Neutrophil (primary cell): ENCODE data around the gene HOXC9.

Experiments used
- H3K27ac ChIP-seq: fragments of 200-600 bp; sonication (generic); 2 replicates; pipeline ENCODE4 v1.5.1; 2016; ENCODE audit warnings: mild to moderate bottlenecking, moderate library complexity
- H3K27me3 ChIP-seq: fragments of 200-600 bp; sonication (generic); 2 replicates; pipeline ENCODE4 v1.6.0; 2016; ENCODE audit warnings: mild to moderate bottlenecking
- H3K36me3 ChIP-seq: fragments of 200-600 bp; sonication (generic); 2 replicates; pipeline ENCODE4 v1.5.1; 2017
- H3K4me1 ChIP-seq, 2 experiments: fragments of 200-600 bp in 1 of 2; sonication (generic) in 1 of 2; 1 replicate in 1 of 2; 2 replicates in 1 of 2; pipeline versions ENCODE4 v1.5.1 to v1.6.1; 2013 to 2016; ENCODE audit warnings: low read depth in 1 of 2, low read length in 1 of 2, mild to moderate bottlenecking in 1 of 2, moderate library complexity in 1 of 2; ENCODE audit not compliant: control insufficient read depth in 1 of 2, insufficient read depth in 1 of 2
- H3K4me3 ChIP-seq, 2 experiments: fragments of 200-600 bp in 1 of 2; sonication (generic) in 1 of 2; 1 replicate in 1 of 2; 2 replicates in 1 of 2; pipeline ENCODE4 v1.5.1; 2013 to 2016; ENCODE audit warnings: low read depth in 1 of 2, low read length in 1 of 2, mild to moderate bottlenecking in 1 of 2, moderate library complexity in 1 of 2
- H3K9me3 ChIP-seq: fragments of 200-600 bp; sonication (generic); 2 replicates; pipeline ENCODE4 v1.5.1; 2016
- CTCF ChIP-seq: fragments of 200-600 bp; sonication (generic); IDR thresholded peaks from 2 replicates; pipeline ENCODE4 v1.5.1; 2016; ENCODE audit warnings: antibody characterized with exemption

The HOXC9 gene

GRCh38 chr12:54024581-54025305, 24.8 kb downstream of the HOXC9 start:
- Histone ChIP-seq H3K27me3 (peaks cover 100% of the 10 kb centered on the region), H3K36me3 (no peaks in the 10 kb centered on the region), H3K9me3 (no peaks in the 10 kb centered on the region), H3K27ac (no peak overlapping the region), H3K4me1 (no peaks in the 10 kb centered on the region), H3K4me3 (no peak overlapping the region)
- TF ChIP-seq CTCF = no peak

DNA sequence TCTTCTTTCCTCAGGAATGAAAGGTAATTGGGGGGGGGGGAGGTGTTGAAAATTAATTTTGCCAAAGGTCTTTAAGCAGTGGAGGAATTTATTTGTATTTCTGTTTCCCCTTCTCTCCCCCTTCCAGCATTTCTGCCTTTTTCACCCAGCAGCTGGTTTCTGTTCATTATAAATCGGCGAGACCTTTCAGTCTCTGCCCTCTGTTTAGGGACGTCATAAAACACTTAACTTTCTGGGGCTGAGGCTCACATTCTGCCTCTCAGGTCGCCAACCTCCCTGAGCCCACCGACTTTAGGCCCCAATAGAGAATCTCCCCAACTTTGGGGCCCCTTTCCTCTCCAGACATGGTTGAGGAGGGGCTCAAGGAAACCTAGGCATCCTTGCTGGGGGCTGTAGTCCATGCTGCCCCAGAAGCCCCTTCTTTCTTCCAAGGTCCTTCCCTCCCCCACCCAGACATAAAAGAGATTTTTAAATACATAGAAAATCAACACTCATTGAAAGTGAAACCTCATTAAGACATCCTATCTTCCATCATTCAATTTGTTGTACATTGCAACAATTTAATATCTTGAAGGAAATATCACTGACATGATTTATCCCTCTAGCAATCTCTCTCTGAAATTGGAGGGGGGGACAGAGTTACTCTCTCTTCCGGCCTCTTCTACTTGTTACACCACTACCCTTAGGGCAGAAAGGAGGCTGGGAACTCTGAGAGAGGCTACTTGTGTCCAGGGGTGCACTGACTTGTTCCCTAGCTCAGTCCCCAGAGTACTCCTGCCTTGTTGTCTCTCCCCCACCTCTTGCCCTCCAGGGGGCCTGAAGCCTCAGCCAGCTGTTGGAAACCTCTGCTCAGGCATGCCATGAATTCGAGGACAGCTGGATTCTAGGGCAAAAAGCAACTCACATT, 25.8 kb downstream of the HOXC9 start:
- peaks cover 100% of the 10 kb centered on the region for H3K27me3 ChIP-seq
- no peak overlapping the region for H3K27ac ChIP-seq
- no peaks in the 10 kb centered on the region for H3K4me1 ChIP-seq

DNA sequence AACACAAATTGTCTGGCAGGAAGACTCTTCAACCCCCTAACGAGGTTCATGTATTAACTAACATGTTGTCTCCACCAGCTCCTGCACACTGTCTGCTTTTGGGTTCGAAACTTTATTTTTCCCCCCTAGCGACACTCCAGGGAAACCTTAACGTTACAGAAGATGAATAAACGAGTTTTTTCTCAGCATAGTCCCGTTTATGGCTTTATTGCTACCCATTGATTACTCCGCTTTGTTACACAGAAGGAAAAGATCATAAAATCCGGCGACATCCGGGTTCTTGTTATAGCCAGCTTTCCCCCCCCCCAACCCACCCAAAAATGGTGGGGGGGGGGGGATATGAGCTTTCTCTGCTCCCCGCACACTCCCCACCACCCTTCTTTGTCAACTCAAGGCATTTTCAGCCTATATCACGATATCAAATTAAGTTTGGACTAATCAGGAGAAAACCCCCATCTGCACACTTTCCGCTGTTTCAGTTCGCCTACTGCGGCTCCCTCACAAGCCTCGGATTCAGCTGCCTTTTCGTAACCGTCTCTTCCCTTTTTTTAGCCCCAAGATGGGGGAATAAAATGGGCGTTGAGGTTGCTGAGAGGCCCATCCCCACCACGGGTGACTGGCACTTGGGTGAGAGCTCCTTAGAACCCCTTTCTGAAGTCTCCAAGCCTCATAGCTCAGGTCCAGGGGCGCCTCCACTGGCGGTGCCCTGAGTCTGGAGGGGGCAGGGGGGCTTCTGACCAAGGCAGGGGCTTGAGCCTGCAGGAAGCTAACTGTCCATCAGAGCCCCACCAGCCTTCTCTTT, 26.9 kb downstream of the HOXC9 start:
- TF ChIP-seq CTCF = no peak
- no peaks in the 10 kb centered on the region for H3K4me1 ChIP-seq
- H3K4me3 ChIP-seq = no peak overlapping the region
- no peaks in the 10 kb centered on the region for H3K9me3 ChIP-seq
- no peaks in the 10 kb centered on the region for H3K36me3 ChIP-seq
- peaks cover 100% of the 10 kb centered on the region for H3K27me3 ChIP-seq
- H3K27ac ChIP-seq = no peak overlapping the region

More for the DNA sequence above, 25.8 kb downstream of the HOXC9 start:
- TF ChIP-seq CTCF = no peak
- H3K4me3 ChIP-seq = no peak overlapping the region
- H3K36me3 ChIP-seq = no peaks in the 10 kb centered on the region
- H3K9me3 ChIP-seq = no peaks in the 10 kb centered on the region

DNA sequence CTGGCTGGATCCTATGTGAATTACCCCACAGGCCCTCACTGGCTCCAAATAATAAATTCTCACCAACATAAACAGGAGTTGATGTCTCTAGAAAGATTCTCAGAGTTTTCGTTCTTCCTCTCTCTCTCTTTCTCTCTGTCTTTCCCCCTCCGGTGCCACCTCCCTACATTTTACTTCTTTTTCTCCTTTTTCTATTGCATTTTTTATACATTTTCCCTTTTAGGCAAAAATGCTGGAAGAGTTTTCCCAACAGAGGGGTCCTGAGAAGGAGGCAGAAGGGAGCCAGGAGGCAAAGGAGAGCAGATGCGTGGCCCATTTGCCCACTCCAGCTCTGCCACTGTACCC, 27.5 kb downstream of the HOXC9 start:
- Histone ChIP-seq H3K4me1 (no peaks in the 10 kb centered on the region), H3K36me3 (no peaks in the 10 kb centered on the region), H3K4me3 (no peak overlapping the region), H3K27ac (no peak overlapping the region), H3K9me3 (no peaks in the 10 kb centered on the region), H3K27me3 (peaks cover 100% of the 10 kb centered on the region)
- TF ChIP-seq CTCF = no peak

GRCh38 chr12:54028314-54029201, 28.6 kb downstream of the HOXC9 start, which contains the start of gene HOXC6:
Gene HOXC6, plus strand, starts transcription at chr12:54028440. Its CDS starts 82 bp downstream, at chr12:54028522.
- H3K4me3 ChIP-seq = no peak within 1 kb of the TSS
- H3K4me1 ChIP-seq = no peaks in the 10 kb centered on the region
- H3K36me3 ChIP-seq = no peaks in the 10 kb centered on the region
- no peak within 1 kb of the TSS for H3K27ac ChIP-seq
- no peak for TF ChIP-seq CTCF
- H3K9me3 ChIP-seq = peaks cover 7% of the 10 kb centered on the region
- H3K27me3 ChIP-seq = peaks cover 100% of the 10 kb centered on the region
